Thymus (tissue), 11 donors: ENCODE measurements around the gene SYNDIG1. TPM values are rescaled to one million over a fixed set of nuclear protein-coding genes. Genes with fewer than 3 reads are reported as not detected.

ENCODE experiments used
- DNase-seq, 9 donors: peaks; one replicate each; pipeline ENCODE4 v3.0.0-alpha.2; 2013; ENCODE audit warnings: low spot score in 9 of 9, low read depth in 6 of 9, missing footprints in 1 of 9
- H3K27ac ChIP-seq, 2 donors: one replicate each; pipeline ENCODE4 v1.5.1; 2013; ENCODE audit warnings: control low read depth in 1 of 2, low read depth in 1 of 2, low read length in 1 of 2, mild to moderate bottlenecking in 1 of 2, moderate library complexity in 1 of 2
- H3K27me3 ChIP-seq, 2 donors: one replicate each; pipeline ENCODE4 v1.5.1; 2013; ENCODE audit warnings: low read length in 1 of 2; ENCODE audit not compliant: control insufficient read depth in 2 of 2, insufficient read depth in 1 of 2
- H3K36me3 ChIP-seq, 2 donors: one replicate each; pipeline ENCODE4 v1.5.1; 2013; ENCODE audit warnings: low read length in 1 of 2, mild to moderate bottlenecking in 1 of 2, moderate library complexity in 1 of 2; ENCODE audit not compliant: control insufficient read depth in 2 of 2, insufficient read depth in 2 of 2
- H3K4me1 ChIP-seq, 2 donors: one replicate each; pipeline ENCODE4 v1.5.1; 2013; ENCODE audit warnings: low read length in 2 of 2; ENCODE audit not compliant: control insufficient read depth in 2 of 2, insufficient read depth in 2 of 2
- H3K4me3 ChIP-seq, 2 donors: one replicate each; pipeline ENCODE4 v1.5.1; 2013; ENCODE audit warnings: low read length in 2 of 2, control low read depth in 1 of 2, mild to moderate bottlenecking in 1 of 2
- H3K9me3 ChIP-seq, 2 donors: one replicate each; pipeline ENCODE4 v1.5.1; 2013; ENCODE audit warnings: low read length in 1 of 2, mild to moderate bottlenecking in 1 of 2; ENCODE audit not compliant: control insufficient read depth in 2 of 2, insufficient read depth in 1 of 2
- WGBS: extraction: QIAGEN DNeasy Blood & Tissue Kit; methylation state at CpG from one replicate; pipeline ENCODE4 v1.1.7; 2013; 5-methylcytosine and 5-hydroxymethylcytosine counted together
- polyA plus RNA-seq: library from polyadenylated mRNA; stranded (reverse); fragments of 200-250 nt; gene quantifications from one replicate; pipeline ENCODE4 v1.2.3, GENCODE V29; 2013
- total RNA-seq: library from RNA; stranded (reverse); fragments of 120-200 nt; gene quantifications from one replicate; pipeline ENCODE4 v1.2.4, GENCODE V29; 2013
- donor health status: healthy.

Gene SYNDIG1
- total and polyA plus RNA-seq, 2 donors, result 0.41 to 3.2 TPM

DNA sequence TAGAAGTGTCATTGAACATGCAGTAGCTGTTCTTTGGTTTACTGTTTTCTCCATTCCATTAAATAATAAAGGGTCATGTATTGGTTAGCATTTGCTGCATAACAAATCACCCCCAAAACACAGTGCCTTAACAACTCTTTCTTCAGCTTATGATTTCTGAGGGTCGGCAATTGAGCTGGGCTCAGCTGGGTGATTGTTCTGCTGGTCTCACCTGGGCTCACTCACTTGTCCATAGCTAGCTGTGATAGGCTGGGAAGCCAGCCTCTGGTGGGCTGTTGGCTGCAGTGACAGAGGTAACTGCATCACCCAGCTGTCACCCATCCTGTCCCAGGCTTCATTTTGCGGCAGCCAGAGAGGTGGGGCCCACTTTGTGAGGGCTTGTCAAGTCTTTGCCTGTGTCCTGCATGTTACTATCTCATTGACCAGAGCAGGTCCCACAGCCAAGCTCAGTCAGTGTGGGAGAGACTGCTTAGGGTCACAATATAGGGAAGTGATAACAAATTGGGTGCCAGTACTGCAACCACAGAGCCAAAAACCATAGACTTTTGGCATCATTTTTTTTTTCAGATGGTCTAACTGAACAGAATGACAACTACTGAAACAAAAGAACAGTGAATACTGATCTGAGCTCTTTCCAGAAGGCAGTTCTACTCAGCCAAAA is 76.9 kb downstream of the SYNDIG1 start:
- DNase-seq, result no peak
- no peaks in the 10 kb centered on the region for H3K36me3 ChIP-seq
- no peak overlapping the region for H3K27ac ChIP-seq
- WGBS, result over 99% methylated on average over 2 of the region's 2 CpGs
- H3K9me3 ChIP-seq, result no peaks in the 10 kb centered on the region
- H3K27me3 ChIP-seq, result no peaks in the 10 kb centered on the region
- peaks cover 0 to 2% of the 10 kb centered on the region in 2 donors for H3K4me1 ChIP-seq
- H3K4me3 ChIP-seq, result no peak overlapping the region

DNA sequence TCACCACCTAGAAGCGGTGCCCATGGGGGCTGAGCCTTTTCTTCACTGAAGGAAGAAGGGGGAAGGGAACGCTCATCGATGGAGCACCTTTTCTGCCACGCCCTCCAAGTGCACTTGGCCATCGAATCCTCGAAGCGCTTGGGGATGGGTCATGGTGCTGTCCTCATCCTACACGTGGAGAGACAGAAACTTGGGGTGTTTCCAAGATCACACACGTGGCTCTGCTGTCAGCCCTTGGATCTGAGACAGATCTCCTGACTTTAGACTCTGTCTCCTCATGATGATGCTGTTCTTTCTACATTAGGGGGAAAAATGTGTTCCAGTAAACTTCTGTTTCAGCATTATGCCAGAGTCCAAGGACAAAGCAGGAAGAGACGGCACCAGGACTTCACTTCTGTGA is 78.5 kb downstream of the SYNDIG1 start:
- no peaks in the 10 kb centered on the region for H3K4me1 ChIP-seq
- no peaks in the 10 kb centered on the region for H3K36me3 ChIP-seq
- no peak overlapping the region for H3K27ac ChIP-seq
- no peaks in the 10 kb centered on the region for H3K27me3 ChIP-seq
- 93% methylated on average over 10 of the region's 10 CpGs for WGBS
- H3K9me3 ChIP-seq, result no peaks in the 10 kb centered on the region
- no peak overlapping the region for H3K4me3 ChIP-seq
- DNase-seq, result no peak

DNA sequence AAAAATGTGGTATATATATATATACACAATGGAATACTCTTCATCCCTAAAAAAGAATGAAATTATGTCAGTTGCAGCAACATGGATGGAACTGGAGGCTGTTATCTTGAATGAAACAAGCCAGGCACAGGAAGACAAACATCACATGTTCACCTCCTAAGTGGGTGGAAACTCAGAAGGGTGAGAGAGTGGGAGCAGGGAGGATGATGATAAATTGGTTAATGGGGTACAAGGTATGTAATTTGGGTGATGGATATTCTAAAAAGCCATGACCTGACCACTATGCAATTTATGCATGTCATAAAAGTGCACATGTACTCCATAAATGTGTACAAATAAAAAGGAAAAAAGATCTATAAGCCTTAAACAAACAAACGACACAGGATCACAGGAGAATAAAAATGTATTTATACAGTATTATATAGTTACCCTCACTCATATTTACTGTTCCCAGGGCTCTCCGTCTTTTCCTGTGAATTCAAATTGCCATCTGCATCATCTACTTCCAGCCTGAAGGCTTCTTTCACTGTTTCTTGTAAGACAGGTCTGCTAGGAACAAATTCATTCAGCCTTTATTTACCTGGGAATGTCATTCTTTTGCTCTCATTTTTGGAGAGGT is 89.8 kb downstream of the SYNDIG1 start:
- H3K9me3 ChIP-seq, result peaks cover 3 to 7% of the 10 kb centered on the region in 2 donors
- no peak overlapping the region for H3K4me3 ChIP-seq
- 98% methylated on average over 2 of the region's 2 CpGs for WGBS
- no peaks in the 10 kb centered on the region for H3K36me3 ChIP-seq
- no peak overlapping the region for H3K27ac ChIP-seq
- DNase-seq, result no peak
- H3K4me1 ChIP-seq, result no peaks in the 10 kb centered on the region
- no peaks in the 10 kb centered on the region for H3K27me3 ChIP-seq

DNA sequence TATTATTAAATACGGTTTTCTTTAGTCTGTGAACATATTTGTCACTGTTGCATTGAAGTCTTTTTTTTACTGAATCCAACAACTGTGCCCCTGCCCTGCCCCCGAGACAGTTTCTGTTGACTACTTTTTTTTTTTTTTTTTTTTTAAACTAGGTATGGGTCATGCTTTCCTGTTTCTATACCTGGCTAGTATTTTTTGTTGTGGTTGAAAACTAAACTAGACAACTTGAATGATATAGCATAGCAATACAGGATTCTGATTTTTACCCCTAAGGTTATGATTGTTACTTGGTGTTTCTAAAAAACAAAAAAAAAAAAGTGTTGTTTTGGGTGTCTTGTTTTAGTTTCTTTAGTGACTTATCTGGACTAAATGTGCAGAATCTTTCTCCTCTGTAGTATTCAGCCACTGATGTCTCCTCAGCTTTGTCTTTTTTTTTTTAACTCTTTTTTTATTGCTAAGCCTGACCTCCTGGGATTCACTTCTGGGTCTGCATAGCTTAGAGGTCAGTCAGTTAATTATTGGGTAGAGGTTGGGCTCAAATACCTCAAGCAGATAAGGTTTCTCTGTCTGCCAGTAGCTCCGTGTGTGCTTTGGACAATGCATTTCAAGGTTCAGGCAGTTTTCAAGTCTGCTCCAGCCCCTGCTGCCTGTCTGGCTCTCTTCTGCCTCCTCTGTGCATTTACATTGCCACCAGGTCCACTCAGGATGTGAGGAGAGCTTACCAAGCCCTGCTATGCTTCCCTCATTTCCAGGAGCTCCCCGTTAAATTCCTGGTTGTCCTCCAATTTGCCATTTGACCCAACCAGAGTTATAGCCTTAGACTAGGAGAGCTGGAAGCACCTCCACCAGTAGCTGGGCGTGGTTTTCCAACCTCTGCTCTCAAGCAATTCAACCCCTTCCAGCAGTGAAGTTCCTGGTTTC is 91.4 kb downstream of the SYNDIG1 start:
- no peaks in the 10 kb centered on the region for H3K27me3 ChIP-seq
- no peaks in the 10 kb centered on the region for H3K36me3 ChIP-seq
- DNase-seq, result no peak
- H3K27ac ChIP-seq, result no peak overlapping the region
- no peaks in the 10 kb centered on the region for H3K4me1 ChIP-seq
- peaks cover 3 to 7% of the 10 kb centered on the region in 2 donors for H3K9me3 ChIP-seq
- 80% methylated on average over 5 of the region's 5 CpGs for WGBS
- H3K4me3 ChIP-seq, result no peak overlapping the region

DNA sequence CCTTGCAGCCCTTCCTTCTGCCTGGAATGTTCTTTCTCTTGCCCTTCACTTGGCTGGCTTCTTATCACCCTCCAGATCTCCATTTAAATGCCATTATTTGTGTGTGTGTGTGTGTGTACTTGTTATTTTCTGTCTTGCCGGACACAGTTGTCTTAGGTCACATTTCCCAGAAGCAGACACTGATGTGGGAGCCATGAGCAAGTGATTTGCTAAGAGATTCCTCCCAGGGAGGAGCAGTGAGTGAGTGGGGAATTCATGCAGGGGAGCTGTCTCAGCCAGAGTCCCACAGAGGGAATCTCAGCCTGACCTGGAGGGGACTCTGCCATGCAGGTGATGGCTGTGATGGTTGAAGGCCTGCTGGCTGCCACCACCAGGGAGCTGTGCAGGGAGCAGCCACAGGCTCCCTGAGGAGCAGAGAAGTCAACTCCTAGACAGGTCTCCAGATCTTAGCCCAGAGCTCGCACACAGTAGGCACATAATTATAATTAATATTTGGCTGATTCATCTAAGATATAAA is 96.5 kb downstream of the SYNDIG1 start:
- H3K4me3 ChIP-seq, result no peak overlapping the region
- no peak overlapping the region for H3K27ac ChIP-seq
- WGBS, result 98% methylated on average over 2 of the region's 2 CpGs
- peaks cover 3 to 7% of the 10 kb centered on the region in 2 donors for H3K9me3 ChIP-seq
- no peaks in the 10 kb centered on the region for H3K4me1 ChIP-seq
- no peaks in the 10 kb centered on the region for H3K27me3 ChIP-seq
- H3K36me3 ChIP-seq, result no peaks in the 10 kb centered on the region
- DNase-seq, result no peak

DNA sequence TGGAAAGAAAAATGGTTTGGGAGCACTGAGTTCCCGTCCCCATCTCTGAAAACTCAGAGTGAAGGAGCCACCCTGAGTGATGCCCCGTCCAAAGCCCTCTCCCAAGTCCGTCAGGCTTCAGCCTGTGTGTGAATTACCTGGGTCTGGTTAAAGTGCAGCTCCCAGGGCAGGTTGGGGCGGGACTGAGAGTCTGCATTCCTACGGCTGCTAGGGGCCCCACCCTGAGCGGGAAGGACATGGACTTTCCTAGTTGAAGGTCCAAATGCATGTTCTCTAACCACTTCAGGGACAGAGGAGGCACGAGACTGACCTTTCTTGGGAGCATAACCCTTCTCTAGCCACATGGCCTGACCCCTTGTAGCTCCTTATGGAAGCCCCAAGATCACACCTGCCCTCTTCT is 97.2 kb downstream of the SYNDIG1 start:
- Histone ChIP-seq H3K4me1 (no peaks in the 10 kb centered on the region), H3K27ac (no peak overlapping the region)
- DNase-seq, result no peak

DNA sequence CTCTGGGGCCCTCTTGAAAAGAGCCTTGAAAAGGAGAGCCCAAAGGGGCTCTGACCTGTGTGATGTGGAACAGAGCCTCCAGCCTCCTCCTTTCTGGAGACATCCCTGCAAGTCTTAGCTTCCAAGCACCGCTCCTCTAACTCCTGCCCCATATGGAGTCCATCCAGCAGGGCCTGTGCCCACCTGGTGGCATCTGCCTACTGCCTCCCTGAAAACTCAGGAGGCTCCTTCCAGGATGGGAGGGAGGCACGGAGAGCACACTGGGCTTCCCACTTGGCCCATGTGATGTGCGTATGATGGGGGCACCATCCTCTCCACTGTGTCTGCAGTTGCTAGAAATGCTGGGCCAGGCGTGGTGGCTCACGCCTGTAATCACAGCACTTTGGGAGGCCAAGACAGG is 98.1 kb downstream of the SYNDIG1 start:
- Histone ChIP-seq H3K27ac (no peak overlapping the region), H3K36me3 (no peaks in the 10 kb centered on the region), H3K27me3 (no peaks in the 10 kb centered on the region), H3K4me3 (no peak overlapping the region), H3K9me3 (peaks cover 3 to 7% of the 10 kb centered on the region in 2 donors), H3K4me1 (no peaks in the 10 kb centered on the region)
- 85% methylated on average over 5 of the region's 5 CpGs for WGBS
- DNase-seq, result no peak

More for the DNA sequence above, 97.2 kb downstream of the SYNDIG1 start:
- Histone ChIP-seq H3K27me3 (no peaks in the 10 kb centered on the region), H3K9me3 (peaks cover 3 to 7% of the 10 kb centered on the region in 2 donors), H3K36me3 (no peaks in the 10 kb centered on the region), H3K4me3 (no peak overlapping the region)
- 95% methylated on average over 7 of the region's 7 CpGs for WGBS

DNA sequence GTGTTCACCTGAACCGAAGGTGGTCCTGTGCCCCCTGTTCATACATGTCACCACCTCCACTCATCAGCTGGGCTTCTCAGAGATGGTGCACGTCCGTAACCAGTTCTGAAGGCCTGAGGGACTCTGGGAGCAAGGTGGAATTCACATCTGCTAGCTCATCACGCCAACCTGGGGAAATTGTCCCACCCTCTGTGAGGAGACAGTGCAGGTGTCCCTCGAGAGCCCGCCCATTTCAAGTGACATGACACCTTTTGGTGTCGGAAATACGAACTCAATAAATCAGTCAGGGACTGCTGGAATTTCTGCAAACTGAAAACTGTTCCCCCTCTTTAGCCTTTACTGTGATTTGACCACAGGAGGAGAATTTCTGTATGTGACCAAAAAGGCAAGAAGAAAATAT is 99.4 kb downstream of the SYNDIG1 start:
- H3K36me3 ChIP-seq, result no peaks in the 10 kb centered on the region
- no peaks in the 10 kb centered on the region for H3K27me3 ChIP-seq
- no peaks in the 10 kb centered on the region for H3K4me1 ChIP-seq
- no peak overlapping the region for H3K4me3 ChIP-seq
- DNase-seq, result no peak
- no peak overlapping the region for H3K27ac ChIP-seq
- H3K9me3 ChIP-seq, result peaks cover under 1% of the 10 kb centered on the region in 2 donors
- WGBS, result 93% methylated on average over 8 of the region's 8 CpGs

DNA sequence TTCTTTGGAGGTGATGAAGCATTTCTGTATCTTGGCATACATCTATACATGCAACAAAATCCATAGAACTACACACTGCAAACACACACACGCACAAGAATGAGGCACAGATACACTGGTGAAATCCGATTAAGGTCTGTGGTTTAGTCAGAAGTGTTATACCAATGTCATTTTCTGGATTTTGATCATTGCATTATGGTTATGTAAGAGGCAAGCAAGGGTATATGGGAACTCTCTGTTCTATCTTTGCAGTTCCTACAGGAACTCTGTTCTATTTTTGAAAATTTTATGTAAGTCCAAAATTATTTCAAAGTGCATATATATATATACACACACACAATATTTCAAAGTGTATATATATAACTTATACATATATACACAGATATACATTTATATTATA is 101.7 kb downstream of the SYNDIG1 start:
- no peak for DNase-seq
- no peaks in the 10 kb centered on the region for H3K36me3 ChIP-seq
- no peaks in the 10 kb centered on the region for H3K27me3 ChIP-seq
- WGBS, result 96% methylated on average over 2 of the region's 2 CpGs
- H3K4me1 ChIP-seq, result no peaks in the 10 kb centered on the region
- H3K27ac ChIP-seq, result no peak overlapping the region
- H3K9me3 ChIP-seq, result no peaks in the 10 kb centered on the region
- H3K4me3 ChIP-seq, result no peak overlapping the region
